ENCODE results near the gene SCYGR6. TPM values are rescaled to one million over a fixed set of nuclear protein-coding genes. Genes with fewer than 3 reads are reported as not detected.

SCYGR6 gene
- total RNA-seq, 1 donor from 2014 or later: not detected

DNA sequence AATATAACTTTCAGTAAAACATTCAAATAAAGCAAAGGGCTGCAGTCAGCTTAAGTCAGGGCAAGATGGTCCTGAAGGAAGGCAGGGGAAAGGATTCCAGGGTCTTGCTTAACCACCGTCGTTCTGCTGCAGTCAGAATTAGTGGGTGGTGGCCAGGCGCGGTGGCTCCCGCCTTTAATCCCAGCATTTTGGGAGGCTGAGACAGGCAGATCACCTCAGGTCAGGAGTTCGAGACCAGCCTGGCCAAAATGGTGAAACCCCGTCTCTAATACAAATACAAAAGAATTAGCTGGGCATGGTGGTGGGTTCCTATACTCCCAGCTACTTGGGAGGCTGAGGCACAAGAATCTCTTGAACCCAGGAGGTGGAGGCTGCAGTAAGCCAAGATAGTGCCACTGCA is 13.6 kb downstream of the SCYGR6 start:
- Mint-ChIP-seq H3K27ac (ENCODE audit: unreplicated experiment) (no peak overlapping the region), H3K4me1 (ENCODE audit: unreplicated experiment) (no peaks in the 10 kb centered on the region), H3K4me3 (ENCODE audit: unreplicated experiment) (no peak overlapping the region), H3K9me3 (ENCODE audit: unreplicated experiment) (no peaks in the 10 kb centered on the region), H3K27me3 (ENCODE audit: unreplicated experiment) (peaks cover 39% of the 10 kb centered on the region), H3K36me3 (ENCODE audit: unreplicated experiment) (no peaks in the 10 kb centered on the region)
- TF ChIP-seq, protein P1, sequence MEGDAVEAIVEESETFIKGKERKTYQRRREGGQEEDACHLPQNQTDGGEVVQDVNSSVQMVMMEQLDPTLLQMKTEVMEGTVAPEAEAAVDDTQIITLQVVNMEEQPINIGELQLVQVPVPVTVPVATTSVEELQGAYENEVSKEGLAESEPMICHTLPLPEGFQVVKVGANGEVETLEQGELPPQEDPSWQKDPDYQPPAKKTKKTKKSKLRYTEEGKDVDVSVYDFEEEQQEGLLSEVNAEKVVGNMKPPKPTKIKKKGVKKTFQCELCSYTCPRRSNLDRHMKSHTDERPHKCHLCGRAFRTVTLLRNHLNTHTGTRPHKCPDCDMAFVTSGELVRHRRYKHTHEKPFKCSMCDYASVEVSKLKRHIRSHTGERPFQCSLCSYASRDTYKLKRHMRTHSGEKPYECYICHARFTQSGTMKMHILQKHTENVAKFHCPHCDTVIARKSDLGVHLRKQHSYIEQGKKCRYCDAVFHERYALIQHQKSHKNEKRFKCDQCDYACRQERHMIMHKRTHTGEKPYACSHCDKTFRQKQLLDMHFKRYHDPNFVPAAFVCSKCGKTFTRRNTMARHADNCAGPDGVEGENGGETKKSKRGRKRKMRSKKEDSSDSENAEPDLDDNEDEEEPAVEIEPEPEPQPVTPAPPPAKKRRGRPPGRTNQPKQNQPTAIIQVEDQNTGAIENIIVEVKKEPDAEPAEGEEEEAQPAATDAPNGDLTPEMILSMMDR (IDR thresholded peaks at IDR 0.05): no peak
- peak; percentile 69 for DNase-seq (ENCODE audit: extremely low spot score, unreplicated experiment)

DNA sequence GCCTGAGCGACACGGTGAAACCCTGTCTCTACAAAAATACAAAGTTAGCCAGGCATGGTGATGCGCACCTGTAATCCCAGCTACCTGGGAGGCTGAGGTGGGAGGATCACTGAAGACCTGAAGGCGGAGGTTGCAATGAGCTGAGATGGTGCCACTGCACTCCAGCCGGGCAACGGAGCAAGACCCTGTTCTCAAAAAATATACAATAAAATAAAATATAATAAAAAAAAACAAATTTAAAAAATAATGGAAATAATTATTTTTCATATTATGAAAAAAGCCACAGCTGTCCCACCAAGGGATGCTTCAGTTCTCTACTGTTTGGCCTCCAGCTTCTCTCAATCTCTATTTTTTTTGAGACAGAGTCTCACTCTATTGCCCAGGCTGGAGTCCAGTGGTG is 17.2 kb downstream of the SCYGR6 start:
- Mint-ChIP-seq H3K36me3 (ENCODE audit: unreplicated experiment) (no peaks in the 10 kb centered on the region), H3K4me3 (ENCODE audit: unreplicated experiment) (no peak overlapping the region), H3K9me3 (ENCODE audit: unreplicated experiment) (no peaks in the 10 kb centered on the region), H3K27ac (ENCODE audit: unreplicated experiment) (no peak overlapping the region), H3K27me3 (ENCODE audit: unreplicated experiment) (peaks cover 20% of the 10 kb centered on the region), H3K4me1 (ENCODE audit: unreplicated experiment) (peaks cover 11% of the 10 kb centered on the region)
- TF ChIP-seq, protein P1 (IDR thresholded peaks at IDR 0.05): no peak
- DNase-seq (ENCODE audit: extremely low spot score, unreplicated experiment): no peak

GRCh38 chr2:227706859-227707258 is 17.7 kb downstream of the SCYGR6 start:
- Mint-ChIP-seq H3K27ac (ENCODE audit: unreplicated experiment) (no peak overlapping the region), H3K27me3 (ENCODE audit: unreplicated experiment) (peaks cover 17% of the 10 kb centered on the region), H3K4me1 (ENCODE audit: unreplicated experiment) (peaks cover 11% of the 10 kb centered on the region)

GRCh38 chr2:227703961-227704360 is 20.6 kb downstream of the SCYGR6 start:
- no peaks in the 10 kb centered on the region for H3K9me3 Mint-ChIP-seq (ENCODE audit: unreplicated experiment)
- peaks cover 11% of the 10 kb centered on the region for H3K4me1 Mint-ChIP-seq (ENCODE audit: unreplicated experiment)
- no peak overlapping the region for H3K27ac Mint-ChIP-seq (ENCODE audit: unreplicated experiment)
- TF ChIP-seq, protein P1 (IDR thresholded peaks at IDR 0.05): no peak
- no peaks in the 10 kb centered on the region for H3K36me3 Mint-ChIP-seq (ENCODE audit: unreplicated experiment)
- peaks cover 14% of the 10 kb centered on the region for H3K27me3 Mint-ChIP-seq (ENCODE audit: unreplicated experiment)
- H3K4me3 Mint-ChIP-seq (ENCODE audit: unreplicated experiment): no peak overlapping the region
- DNase-seq (ENCODE audit: extremely low spot score, unreplicated experiment): no peak

More at GRCh38 chr2:227706859-227707258, 17.7 kb downstream of the SCYGR6 start:
- H3K9me3 Mint-ChIP-seq (ENCODE audit: unreplicated experiment): no peaks in the 10 kb centered on the region
- TF ChIP-seq, protein P1 (IDR thresholded peaks at IDR 0.05): no peak
- H3K4me3 Mint-ChIP-seq (ENCODE audit: unreplicated experiment): no peak overlapping the region
- no peaks in the 10 kb centered on the region for H3K36me3 Mint-ChIP-seq (ENCODE audit: unreplicated experiment)
- peak; percentile 65 for DNase-seq (ENCODE audit: extremely low spot score, unreplicated experiment)

DNA sequence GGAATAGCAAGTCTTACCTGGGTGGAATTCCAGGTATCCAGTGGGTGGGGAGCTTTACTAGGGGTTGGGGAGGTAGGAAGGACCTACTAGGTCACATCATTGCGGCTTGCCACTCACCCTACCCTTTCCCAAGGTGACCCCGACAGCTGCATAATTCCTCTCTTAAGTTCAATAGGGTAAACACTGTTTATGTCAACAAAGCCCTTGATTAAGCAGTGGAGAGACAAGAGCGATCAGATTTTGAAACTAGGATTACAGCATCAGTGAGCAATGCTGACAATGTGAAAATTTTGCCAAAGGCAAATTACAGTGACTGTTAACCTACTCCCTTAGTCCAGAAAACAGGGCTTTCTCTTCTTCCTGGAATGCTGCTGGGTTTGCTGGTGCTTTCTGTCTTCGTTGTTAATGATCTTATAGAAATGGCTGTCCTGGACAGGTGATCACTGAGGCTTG is 21.3 kb downstream of the SCYGR6 start:
- Mint-ChIP-seq H3K36me3 (ENCODE audit: unreplicated experiment) (no peaks in the 10 kb centered on the region), H3K27me3 (ENCODE audit: unreplicated experiment) (peaks cover 11% of the 10 kb centered on the region), H3K9me3 (ENCODE audit: unreplicated experiment) (no peaks in the 10 kb centered on the region), H3K27ac (ENCODE audit: unreplicated experiment) (no peak overlapping the region), H3K4me1 (ENCODE audit: unreplicated experiment) (peaks cover 11% of the 10 kb centered on the region), H3K4me3 (ENCODE audit: unreplicated experiment) (no peak overlapping the region)
- TF ChIP-seq, protein P1 (IDR thresholded peaks at IDR 0.05): no peak
- no peak for DNase-seq (ENCODE audit: extremely low spot score, unreplicated experiment)
